GM18861 (cell line): Measurements from ENCODE around the gene EEFSEC.

Experiments
- ATAC-seq: cut with Tn5 transposase; IDR thresholded peaks from one replicate; pipeline ENCODE4 v1.9.1; 2021; ENCODE audit not compliant: unreplicated experiment

The EEFSEC gene

GRCh38 chr3:128408012-128408692, 254.9 kb downstream of the EEFSEC start:
- no peak for ATAC-seq

GRCh38 chr3:128408693-128409623, 255.7 kb downstream of the EEFSEC start:
- ATAC-seq = no peak

GRCh38 chr3:128409624-128410581, 256.6 kb downstream of the EEFSEC start:
- no peak for ATAC-seq

- no peak for ATAC-seq
Measured at GRCh38 chr3:128410669-128411573, 257.6 kb downstream of the EEFSEC start.

GRCh38 chr3:128411574-128412064, 258.3 kb downstream of the EEFSEC start:
- no peak for ATAC-seq

GRCh38 chr3:128412180-128413002, 259.1 kb downstream of the EEFSEC start:
- no peak for ATAC-seq

GRCh38 chr3:128413003-128413370, 259.7 kb downstream of the EEFSEC start:
- no peak for ATAC-seq

- ATAC-seq = no peak
Measured at GRCh38 chr3:128413413-128414205, 260.3 kb downstream of the EEFSEC start.

- ATAC-seq = no peak
Measured at GRCh38 chr3:128415200-128415772, 262.0 kb downstream of the EEFSEC start.

GRCh38 chr3:128415773-128416577, 262.7 kb downstream of the EEFSEC start:
- ATAC-seq = no peak

- ATAC-seq = no peak
Measured at GRCh38 chr3:128416578-128417211, 263.4 kb downstream of the EEFSEC start.

GRCh38 chr3:128418900-128419299, 265.6 kb downstream of the EEFSEC start:
- no peak for ATAC-seq

- ATAC-seq = no peak
Measured at GRCh38 chr3:128419311-128419710, 266.0 kb downstream of the EEFSEC start.

GRCh38 chr3:128420289-128420688, 267.0 kb downstream of the EEFSEC start:
- no peak for ATAC-seq

GRCh38 chr3:128420720-128421438, 267.6 kb downstream of the EEFSEC start:
- ATAC-seq = no peak

GRCh38 chr3:128421439-128421836, 268.2 kb downstream of the EEFSEC start:
- ATAC-seq = no peak
